NCI-H187 (cell line): ENCODE measurements around the gene ZBTB34.

Experiments used
- DNase-seq, 2 experiments: peaks; one replicate each; lab custom pipeline; 2025; lab: John Stamatoyannopoulos, UW

ZBTB34 gene

GRCh38 chr9:126842977-126843799 lies 17.3 kb upstream of the ZBTB34 start:
- DNase-seq = no peak

- no peak for DNase-seq
Measured at GRCh38 chr9:126844085-126844484, 16.4 kb upstream of the ZBTB34 start.

GRCh38 chr9:126847051-126847450 lies 13.4 kb upstream of the ZBTB34 start:
- DNase-seq = no peak

GRCh38 chr9:126849591-126850225 lies 10.7 kb upstream of the ZBTB34 start:
- no peak for DNase-seq

GRCh38 chr9:126851286-126851880 lies 9.1 kb upstream of the ZBTB34 start:
- no peak for DNase-seq

GRCh38 chr9:126852086-126852688 lies 8.3 kb upstream of the ZBTB34 start:
- no peak for DNase-seq

GRCh38 chr9:126853667-126854066 lies 6.8 kb upstream of the ZBTB34 start:
- no peak for DNase-seq

GRCh38 chr9:126854734-126855133 lies 5.7 kb upstream of the ZBTB34 start:
- no peak for DNase-seq

GRCh38 chr9:126856326-126856877 lies 4.0 kb upstream of the ZBTB34 start:
- DNase-seq = no peak

GRCh38 chr9:126857261-126857960 lies 3.0 kb upstream of the ZBTB34 start:
- DNase-seq = no peak

GRCh38 chr9:126859111-126859510 lies 1.3 kb upstream of the ZBTB34 start:
- DNase-seq = no peak

- DNase-seq = no peak
Measured at GRCh38 chr9:126860757-126861466, 473 bp downstream of the ZBTB34 start.

- DNase-seq = no peak
Measured at GRCh38 chr9:126861707-126862103, 1.3 kb downstream of the ZBTB34 start.

GRCh38 chr9:126862104-126862761 lies 1.8 kb downstream of the ZBTB34 start:
- no peak for DNase-seq

- DNase-seq = no peak
Measured at GRCh38 chr9:126864771-126865170, 4.3 kb downstream of the ZBTB34 start.

- no peak for DNase-seq
Measured at GRCh38 chr9:126869368-126869767, 8.9 kb downstream of the ZBTB34 start.

GRCh38 chr9:126872516-126872915 lies 12.1 kb downstream of the ZBTB34 start:
- DNase-seq = no peak

GRCh38 chr9:126874546-126875314 lies 14.3 kb downstream of the ZBTB34 start:
- no peak for DNase-seq

- DNase-seq = no peak
Measured at GRCh38 chr9:126875756-126876510, 15.5 kb downstream of the ZBTB34 start.
